ENCODE results near the gene EIF3D. TPM values are rescaled to one million over a fixed set of nuclear protein-coding genes. Genes with fewer than 3 reads are reported as not detected.

The EIF3D gene
- total and polyA plus RNA-seq, 5 donors from 2014 or later = 147 to 269 (median 192) TPM

Other genes with a start within 250 kb of the EIF3D start
- 1,341 TPM for gene MYH9, start 141.2 kb downstream of the EIF3D start, total RNA-seq
- 10 to 100 TPM; 80.0 to 98.9 (median 93.4) TPM for gene MYH9, start 141.2 kb downstream of the EIF3D start, polyA plus RNA-seq
- 31.5 TPM for gene TXN2, start 47.5 kb downstream of the EIF3D start, total RNA-seq
- 100 to 1,000 TPM in 3 of 4 donors, 10 to 100 TPM in 1; 98.2 to 132 (median 106) TPM for gene TXN2, start 47.5 kb downstream of the EIF3D start, polyA plus RNA-seq
- gene FOXRED2, start 22.1 kb downstream of the EIF3D start, total RNA-seq = 1.5 TPM
- gene FOXRED2, start 22.1 kb downstream of the EIF3D start, polyA plus RNA-seq = 1 to 10 TPM in 3 of 4 donors, under 1 TPM in 1; 0.44 to 1.5 (median 1.2) TPM
- gene CACNG2, start 174.6 kb upstream of the EIF3D start, total RNA-seq = not detected
- not detected for gene CACNG2, start 174.6 kb upstream of the EIF3D start, polyA plus RNA-seq
- gene IFT27, start 247.0 kb upstream of the EIF3D start, total RNA-seq = 20.8 TPM
- gene IFT27, start 247.0 kb upstream of the EIF3D start, polyA plus RNA-seq = 10 to 100 TPM; 12.0 to 20.3 (median 15.5) TPM